GM23338 (cell line): Measurements from ENCODE around the gene TMEM236. TPM values are rescaled to one million over a fixed set of nuclear protein-coding genes. Genes with fewer than 3 reads are reported as not detected.

ENCODE experiments used
- ATAC-seq: fragments of 200-7000 bp; cut with Tn5 transposase; 3 replicates; pipeline ENCODE4 v1.9.1; 2020
- DNase-seq: peaks from one replicate; pipeline ENCODE4 v3.0.0-alpha.2; 2015; ENCODE audit warnings: low spot score
- H2AFZ ChIP-seq: fragments of 200-600 bp; sonication (generic); 2 replicates; pipeline ENCODE4 v1.8.0; 2016; ENCODE audit warnings: antibody characterized with exemption, mild to moderate bottlenecking, moderate library complexity
- H3F3A ChIP-seq: fragments of 200-600 bp; sonication (generic); replicated peaks from 2 replicates; pipeline ENCODE4 v1.8.0; 2017; ENCODE audit warnings: antibody characterized with exemption, mixed run types, low read depth
- H3K27ac ChIP-seq: fragments of 200-600 bp; sonication (generic); 2 replicates; pipeline ENCODE4 v1.6.1; 2016; ENCODE audit warnings: low read depth
- H3K27me3 ChIP-seq: fragments of 200-600 bp; sonication (generic); 2 replicates; pipeline ENCODE4 v1.8.0; 2016; ENCODE audit warnings: mild to moderate bottlenecking, mixed run types, moderate library complexity; ENCODE audit not compliant: insufficient read depth
- H3K36me3 ChIP-seq: fragments of 200-600 bp; sonication (generic); 2 replicates; pipeline ENCODE4 v1.8.0; 2016; ENCODE audit warnings: mild to moderate bottlenecking; ENCODE audit not compliant: insufficient read depth
- H3K4me1 ChIP-seq: fragments of 200-600 bp; sonication (generic); 2 replicates; pipeline ENCODE4 v1.8.0; 2016; ENCODE audit warnings: mild to moderate bottlenecking, moderate library complexity; ENCODE audit not compliant: insufficient read depth
- H3K4me2 ChIP-seq: fragments of 200-600 bp; sonication (generic); 2 replicates; pipeline ENCODE4 v1.7.1; 2017; ENCODE audit warnings: mixed run types
- H3K4me3 ChIP-seq: fragments of 200-600 bp; sonication (generic); 2 replicates; pipeline ENCODE4 v1.6.1; 2016; ENCODE audit warnings: mixed run types
- H3K79me2 ChIP-seq: fragments of 200-600 bp; sonication (generic); replicated peaks from 2 replicates; pipeline ENCODE4 v1.8.0; 2017; ENCODE audit warnings: mild to moderate bottlenecking; ENCODE audit not compliant: insufficient read depth
- H3K9me2 ChIP-seq: fragments of 200-600 bp; sonication (generic); 2 replicates; pipeline ENCODE4 v1.8.0; 2017; ENCODE audit not compliant: insufficient read depth
- H4K20me1 ChIP-seq: fragments of 200-600 bp; sonication (generic); replicated peaks from 2 replicates; pipeline ENCODE4 v1.8.0; 2017; ENCODE audit warnings: mild to moderate bottlenecking; ENCODE audit not compliant: insufficient read depth
- H3K27ac Mint-ChIP-seq: 2 replicates; pipeline ENCODE4 v1.8.0; 2020; ENCODE audit warnings: inconsistent platforms, mild to moderate bottlenecking, moderate library complexity, mixed read lengths
- H3K27me3 Mint-ChIP-seq: 3 replicates; pipeline ENCODE4 v1.8.0; 2022; ENCODE audit warnings: low read depth, mild to moderate bottlenecking, moderate library complexity, mixed read lengths, inconsistent platforms; ENCODE audit not compliant: insufficient read depth, poor library complexity
- H3K36me3 Mint-ChIP-seq: 3 replicates; pipeline ENCODE4 v1.8.0; 2021; ENCODE audit warnings: low read depth, mild to moderate bottlenecking, inconsistent platforms, moderate library complexity, mixed read lengths
- H3K4me1 Mint-ChIP-seq: 3 replicates; pipeline ENCODE4 v1.8.0; 2020; ENCODE audit warnings: mild to moderate bottlenecking, inconsistent platforms, mixed read lengths
- H3K4me3 Mint-ChIP-seq: 3 replicates; pipeline ENCODE4 v1.8.0; 2021; ENCODE audit warnings: moderate library complexity, mild to moderate bottlenecking, inconsistent platforms, mixed read lengths
- H3K9me3 Mint-ChIP-seq: 3 replicates; pipeline ENCODE4 v1.8.0; 2020; ENCODE audit warnings: moderate library complexity, mild to moderate bottlenecking, inconsistent platforms, mixed read lengths
- CTCF ChIP-seq, 2 experiments: fragments of 200-600 bp in 1 of 2; sonication (generic) in 1 of 2; conservative IDR thresholded peaks; 2 replicates each; pipeline versions ENCODE4 v1.5.1 to v1.6.1; 2016 to 2017; ENCODE audit warnings: antibody characterized with exemption in 2 of 2, low read depth in 2 of 2, mild to moderate bottlenecking in 2 of 2, moderate library complexity in 1 of 2
- EZH2 ChIP-seq: fragments of 200-600 bp; sonication (generic); IDR thresholded peaks from one replicate; pipeline ENCODE4 v1.8.0; 2017; ENCODE audit warnings: antibody characterized with exemption, mild to moderate bottlenecking, low read depth; ENCODE audit not compliant: unreplicated experiment
- JUNB ChIP-seq: IDR thresholded peaks from one replicate; pipeline ENCODE4 v1.6.1; 2016; ENCODE audit warnings: antibody characterized with exemption; ENCODE audit not compliant: unreplicated experiment
- NANOG ChIP-seq: IDR thresholded peaks from 2 replicates; pipeline ENCODE4 v1.6.1; 2016; ENCODE audit warnings: antibody characterized with exemption, borderline replicate concordance
- POLR2AphosphoS5 ChIP-seq: IDR thresholded peaks from 2 replicates; pipeline ENCODE4 v1.6.1; 2016; ENCODE audit warnings: antibody characterized with exemption, low read depth
- REST ChIP-seq: IDR thresholded peaks from one replicate; pipeline ENCODE4 v1.6.1; 2018; ENCODE audit warnings: antibody characterized with exemption; ENCODE audit not compliant: unreplicated experiment
- STAT1 ChIP-seq: IDR thresholded peaks from one replicate; pipeline ENCODE4 v1.6.1; 2016; ENCODE audit warnings: antibody characterized with exemption; ENCODE audit not compliant: unreplicated experiment
- ZNF114 ChIP-seq: fragments of 250-450 bp; sonication (Bioruptor Pico); IDR thresholded peaks from 2 replicates; pipeline ENCODE4 v1.5.0; 2020; ENCODE audit warnings: mild to moderate bottlenecking, moderate library complexity
- ZNF331 ChIP-seq: fragments of 250-450 bp; sonication (Bioruptor Pico); IDR thresholded peaks from 2 replicates; pipeline ENCODE4 v1.5.0; 2020; ENCODE audit warnings: low read depth, mild to moderate bottlenecking, moderate library complexity
- ZNF462 ChIP-seq: fragments of 250-450 bp; sonication (Bioruptor Pico); IDR thresholded peaks from 2 replicates; pipeline ENCODE4 v1.5.0; 2020; ENCODE audit warnings: mild to moderate bottlenecking, moderate library complexity
- polyA plus RNA-seq: library from polyadenylated mRNA; unstranded; fragments of >200 nt; fragmentation: Nextera tagmentation; extraction: Ambion mirVana; gene quantifications from 2 replicates; pipeline ENCODE4 v1.2.1, GENCODE V29; 2016
- total RNA-seq: library from RNA; depleted of rRNA; stranded (reverse); fragments of >200 nt; shearing (Covaris generic); gene quantifications from 2 replicates; pipeline ENCODE4 v1.2.3, GENCODE V29; 2014

TMEM236 gene
- total and polyA plus RNA-seq, 2 experiments from 2014 or later = 0.03 TPM

GRCh38 chr10:17805921-17806577 is 54.0 kb downstream of the TMEM236 start (continued):
- peak; percentile 30 to 58; a peak in 3 of 4 replicates for TF ChIP-seq CTCF (conservative IDR thresholded peaks at IDR 0.05; ENCODE audit: low read depth in 2 of 2)
- no peak for TF ChIP-seq STAT1
- TF ChIP-seq JUNB = no peak
- TF ChIP-seq EZH2 = no peak
- TF ChIP-seq ZNF331 (CRISPR knock-in tag) = no peak
- TF ChIP-seq REST = no peak
- no peak for TF ChIP-seq NANOG
- no peak for TF ChIP-seq ZNF114

DNA sequence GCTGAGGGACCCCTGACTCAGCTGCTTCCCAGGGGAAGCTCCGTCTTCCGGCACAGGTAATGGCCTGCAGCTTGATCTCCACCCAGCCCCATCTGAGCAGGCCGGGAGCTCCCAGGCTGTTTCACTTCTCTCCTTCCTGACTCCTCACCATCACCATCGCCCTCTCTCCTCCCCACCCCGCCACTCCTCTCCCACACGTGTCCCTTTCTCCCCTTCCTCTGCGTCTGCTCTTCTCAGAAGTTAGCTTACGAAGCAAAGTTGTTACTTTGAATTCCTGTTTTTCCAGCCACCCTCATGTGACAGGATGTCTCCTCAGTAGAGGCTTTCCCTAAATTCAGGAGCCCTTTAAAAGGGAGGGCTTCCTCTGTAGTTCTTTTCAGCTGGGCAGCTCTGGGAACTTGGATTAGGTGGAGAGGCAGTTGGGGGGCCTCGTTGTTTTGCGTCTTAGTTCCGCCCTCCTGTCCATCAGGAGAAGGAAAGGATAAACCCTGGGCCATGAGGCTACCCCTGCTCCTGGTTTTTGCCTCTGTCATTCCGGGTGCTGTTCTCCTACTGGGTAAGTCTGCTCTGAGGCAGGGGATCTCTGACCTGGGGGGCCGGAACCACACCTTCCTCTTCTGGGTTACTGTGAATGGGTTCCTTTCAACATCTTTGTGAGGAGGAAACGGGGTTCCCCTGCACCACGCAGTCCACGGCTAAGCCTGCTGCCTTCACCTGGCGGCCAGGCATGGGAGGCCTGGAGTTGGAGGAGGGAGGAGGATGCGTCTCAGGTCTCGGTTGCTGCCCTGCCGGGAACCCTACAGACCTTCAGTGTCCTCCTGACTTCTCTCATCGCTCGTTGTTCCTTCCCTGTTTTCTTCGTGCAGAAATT is 57.2 kb downstream of the TMEM236 start, which contains the start of gene MRC1:
Gene MRC1 (plus strand): TSS at position 378 of the 871 bp plus-strand sequence. CDS start 118 bp downstream, at position 496.
- no peak within 1 kb of the TSS for H3K4me2 ChIP-seq
- H3K27ac ChIP-seq = no peak within 1 kb of the TSS
- H3K4me1 Mint-ChIP-seq = peaks cover 7% of the 10 kb centered on the region
- no peak within 1 kb of the TSS for H3K4me3 ChIP-seq
- no peaks in the 10 kb centered on the region for H3K27me3 ChIP-seq
- ATAC-seq (peak; percentile 62), DNase-seq (no peak)
- no peaks in the 10 kb centered on the region for H3K4me1 ChIP-seq
- H2AFZ ChIP-seq = peak within 1 kb of the TSS; percentile 87
- H3K27ac Mint-ChIP-seq = no peak within 1 kb of the TSS
- no peaks in the 10 kb centered on the region for H4K20me1 ChIP-seq
- no peaks in the 10 kb centered on the region for H3K79me2 ChIP-seq
- H3K9me2 ChIP-seq = no peaks in the 10 kb centered on the region
- no peaks in the 10 kb centered on the region for H3F3A ChIP-seq
- no peaks in the 10 kb centered on the region for H3K36me3 Mint-ChIP-seq
- no peak within 1 kb of the TSS for H3K4me3 Mint-ChIP-seq
- H3K9me3 Mint-ChIP-seq = no peaks in the 10 kb centered on the region
- H3K36me3 ChIP-seq = no peaks in the 10 kb centered on the region
- peaks cover 6% of the 10 kb centered on the region for H3K27me3 Mint-ChIP-seq
- no peak for TF ChIP-seq ZNF114
- TF ChIP-seq NANOG = no peak
- no peak for TF ChIP-seq POLR2AphosphoS5
- TF ChIP-seq ZNF462 (CRISPR knock-in tag) = no peak
- TF ChIP-seq JUNB = no peak
- no peak for TF ChIP-seq ZNF331 (CRISPR knock-in tag)
